PC-3 (cell line): ENCODE results near the gene NAT16. TPM values are rescaled to one million over a fixed set of nuclear protein-coding genes. Genes with fewer than 3 reads are reported as not detected.

Source experiments
- ATAC-seq: fragments of 200-7000 bp; cut with Tn5 transposase; 2 replicates; pipeline ENCODE4 v1.9.1; 2020; ENCODE audit warnings: mild to moderate bottlenecking, moderate library complexity
- BruUV-seq: library from RNA; stranded (reverse); fragments of 400-500 nt; replicated peaks from 2 replicates; lab custom pipeline; 2021; lab: Mats Ljungman, UMichigan
- CTCF ChIA-PET: fragments of 300-600 bp; sonication (Branson Sonifier 250); formaldehyde crosslinking; loops from one replicate; lab custom pipeline; 2022; ENCODE audit warnings: antibody characterized with exemption; lab: Charles Lee
- POLR2A ChIA-PET: fragments of 300-600 bp; sonication (Branson Sonifier 250); formaldehyde crosslinking; loops from one replicate; lab custom pipeline; 2022; ENCODE audit warnings: antibody characterized with exemption; ENCODE audit not compliant: unreplicated experiment; lab: Charles Lee
- DNase-seq: peaks from one replicate; pipeline ENCODE4 v3.0.0-alpha.2; 2015
- H2AFZ ChIP-seq: fragments of 300-600 bp; sonication (generic); 2 replicates; pipeline ENCODE4 v1.6.0; 2016; ENCODE audit warnings: antibody characterized with exemption, low read length
- H3F3A ChIP-seq: fragments of 300-600 bp; sonication (generic); one replicate; pipeline ENCODE4 v1.6.0; 2017; ENCODE audit warnings: antibody characterized with exemption, low read length, control low read depth, mild to moderate bottlenecking; ENCODE audit not compliant: unreplicated experiment
- H3K27ac ChIP-seq: fragments of 300-600 bp; sonication (generic); 2 replicates; pipeline ENCODE4 v1.5.1; 2016; ENCODE audit warnings: mild to moderate bottlenecking, low read length
- H3K27me3 ChIP-seq: fragments of 300-600 bp; sonication (generic); 2 replicates; pipeline ENCODE4 v1.6.1; 2016; ENCODE audit warnings: low read length, mixed read lengths
- H3K36me3 ChIP-seq: fragments of 300-600 bp; sonication (generic); 2 replicates; pipeline ENCODE4 v1.6.1; 2016; ENCODE audit warnings: low read depth, mixed run types, low read length, mixed read lengths
- H3K4me1 ChIP-seq: fragments of 300-600 bp; sonication (generic); 2 replicates; pipeline ENCODE4 v1.5.1; 2016; ENCODE audit warnings: low read length; ENCODE audit not compliant: insufficient read depth
- H3K4me2 ChIP-seq: fragments of 300-600 bp; sonication (generic); 2 replicates; pipeline ENCODE4 v1.6.0; 2016; ENCODE audit warnings: low read length
- H3K4me3 ChIP-seq: fragments of 300-600 bp; sonication (generic); 2 replicates; pipeline ENCODE4 v1.5.1; 2016; ENCODE audit warnings: mild to moderate bottlenecking, low read length, mixed read lengths
- H3K79me2 ChIP-seq: fragments of 300-600 bp; sonication (generic); 2 replicates; pipeline ENCODE4 v1.6.1; 2017; ENCODE audit warnings: low read length, mixed read lengths
- H3K9ac ChIP-seq: fragments of 300-600 bp; sonication (generic); 2 replicates; pipeline ENCODE4 v1.6.0; 2016; ENCODE audit warnings: mild to moderate bottlenecking, low read length
- H3K9me2 ChIP-seq: fragments of 300-600 bp; sonication (generic); replicated peaks from 2 replicates; pipeline ENCODE4 v1.6.1; 2016; ENCODE audit warnings: mixed run types, low read length, mixed read lengths
- H3K9me3 ChIP-seq: fragments of 300-600 bp; sonication (generic); 2 replicates; pipeline ENCODE4 v1.6.1; 2016; ENCODE audit warnings: low read length, mixed read lengths
- H4K20me1 ChIP-seq: fragments of 300-600 bp; sonication (generic); 2 replicates; pipeline ENCODE4 v1.6.1; 2016; ENCODE audit warnings: low read length, mixed read lengths
- EZH2 ChIP-seq: fragments of 300-600 bp; sonication (generic); IDR thresholded peaks from one replicate; pipeline ENCODE4 v1.6.1; 2017; ENCODE audit warnings: antibody characterized with exemption, mild to moderate bottlenecking, low read length; ENCODE audit not compliant: unreplicated experiment
- EZH2phosphoT487 ChIP-seq: fragments of 300-600 bp; sonication (generic); IDR thresholded peaks from 2 replicates; pipeline ENCODE4 v1.6.1; 2018; ENCODE audit warnings: mild to moderate bottlenecking, antibody characterized with exemption, low read length, borderline replicate concordance
- intact Hi-C: fragments of 100-400 bp; cut with micrococcal nuclease; formaldehyde crosslinking; loops from 2 replicates; pipeline ENCODE4 v1.9.0; 2023
- total RNA-seq: library from RNA; depleted of rRNA; stranded (reverse); fragments of >200 nt; gene quantifications from 2 replicates; pipeline ENCODE4 v1.2.3, GENCODE V29; 2014
- TF ChIP-seq, protein P1 (sequence below): fragments of 300-600 bp; sonication (generic); conservative IDR thresholded peaks from 2 replicates; pipeline ENCODE4 v1.5.1; 2017; ENCODE audit warnings: antibody characterized with exemption, low read depth, mild to moderate bottlenecking, low read length

The NAT16 gene
- total RNA-seq, 1 experiment from 2014 or later = 0.26 TPM

DNA sequence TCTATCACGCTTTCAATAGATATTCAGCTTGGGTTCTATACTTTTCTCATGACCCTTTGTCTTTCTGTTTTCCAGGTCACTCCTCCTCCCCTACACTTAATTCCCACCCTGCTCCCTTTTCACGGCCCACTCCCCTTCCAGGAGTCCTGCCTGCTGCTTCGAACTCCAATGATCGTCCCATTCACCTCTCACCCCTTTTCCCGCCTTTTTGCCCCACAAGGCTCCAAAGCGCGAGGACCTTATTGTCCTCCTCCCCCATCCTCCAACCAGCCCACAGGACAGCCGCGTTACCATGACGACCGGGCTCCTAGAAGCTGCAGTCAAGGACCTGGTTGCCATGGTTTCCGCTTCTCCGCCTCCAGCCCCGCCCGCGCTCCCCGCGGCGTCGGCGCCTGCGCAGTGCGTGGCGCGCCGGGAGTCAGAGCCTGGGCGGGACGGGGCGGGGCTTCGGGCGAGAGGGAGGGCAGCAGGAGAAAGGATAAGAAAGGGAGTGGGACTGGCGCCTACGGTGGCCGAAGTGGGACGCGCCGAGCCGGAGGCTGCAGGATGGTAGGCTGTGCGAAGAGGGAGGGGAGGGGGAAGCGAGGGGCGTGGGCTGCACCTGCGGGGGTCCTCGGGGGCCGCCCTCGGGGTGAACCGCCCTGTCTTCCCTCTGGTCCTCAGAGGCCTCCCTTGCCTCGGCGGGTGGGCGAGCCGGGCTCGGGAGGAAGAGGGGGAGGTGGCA is 26.0 kb downstream of the NAT16 start, which contains the start of gene AP1S1:
Gene AP1S1, plus strand, starts transcription at position 508 of the 724 bp plus-strand sequence. Its CDS starts 39 bp downstream, at position 547.
- Histone ChIP-seq H3K9me2 (no peaks in the 10 kb centered on the region), H3K4me2 (peak within 1 kb of the TSS; percentile 98), H3K4me1 (peaks cover 28% of the 10 kb centered on the region), H2AFZ (peak within 1 kb of the TSS; percentile 65; the same call in 1 of the 2 replicates), H4K20me1 (no peaks in the 10 kb centered on the region), H3K27me3 (no peaks in the 10 kb centered on the region), H3K27ac (peak within 1 kb of the TSS; percentile 29; the same call in 1 of the 2 replicates), H3K4me3 (peak within 1 kb of the TSS; percentile 78), H3K9me3 (no peaks in the 10 kb centered on the region), H3K79me2 (peaks cover 21% of the 10 kb centered on the region), H3K36me3 (peaks cover 6% of the 10 kb centered on the region; the same call in 1 of the 2 replicates), H3F3A (no peaks in the 10 kb centered on the region), H3K9ac (peak within 1 kb of the TSS; percentile 93)
- ATAC-seq (peak; percentile 92), DNase-seq (peak; percentile 93)
- TF ChIP-seq, protein P1, sequence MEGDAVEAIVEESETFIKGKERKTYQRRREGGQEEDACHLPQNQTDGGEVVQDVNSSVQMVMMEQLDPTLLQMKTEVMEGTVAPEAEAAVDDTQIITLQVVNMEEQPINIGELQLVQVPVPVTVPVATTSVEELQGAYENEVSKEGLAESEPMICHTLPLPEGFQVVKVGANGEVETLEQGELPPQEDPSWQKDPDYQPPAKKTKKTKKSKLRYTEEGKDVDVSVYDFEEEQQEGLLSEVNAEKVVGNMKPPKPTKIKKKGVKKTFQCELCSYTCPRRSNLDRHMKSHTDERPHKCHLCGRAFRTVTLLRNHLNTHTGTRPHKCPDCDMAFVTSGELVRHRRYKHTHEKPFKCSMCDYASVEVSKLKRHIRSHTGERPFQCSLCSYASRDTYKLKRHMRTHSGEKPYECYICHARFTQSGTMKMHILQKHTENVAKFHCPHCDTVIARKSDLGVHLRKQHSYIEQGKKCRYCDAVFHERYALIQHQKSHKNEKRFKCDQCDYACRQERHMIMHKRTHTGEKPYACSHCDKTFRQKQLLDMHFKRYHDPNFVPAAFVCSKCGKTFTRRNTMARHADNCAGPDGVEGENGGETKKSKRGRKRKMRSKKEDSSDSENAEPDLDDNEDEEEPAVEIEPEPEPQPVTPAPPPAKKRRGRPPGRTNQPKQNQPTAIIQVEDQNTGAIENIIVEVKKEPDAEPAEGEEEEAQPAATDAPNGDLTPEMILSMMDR = no peak
- TF ChIP-seq EZH2phosphoT487 (no peak), EZH2 (no peak)
- ChIA-PET POLR2A (no interaction called here), CTCF (no interaction called here)
- intact Hi-C loops = no loop called here
- no TSS peak for BruUV-seq

DNA sequence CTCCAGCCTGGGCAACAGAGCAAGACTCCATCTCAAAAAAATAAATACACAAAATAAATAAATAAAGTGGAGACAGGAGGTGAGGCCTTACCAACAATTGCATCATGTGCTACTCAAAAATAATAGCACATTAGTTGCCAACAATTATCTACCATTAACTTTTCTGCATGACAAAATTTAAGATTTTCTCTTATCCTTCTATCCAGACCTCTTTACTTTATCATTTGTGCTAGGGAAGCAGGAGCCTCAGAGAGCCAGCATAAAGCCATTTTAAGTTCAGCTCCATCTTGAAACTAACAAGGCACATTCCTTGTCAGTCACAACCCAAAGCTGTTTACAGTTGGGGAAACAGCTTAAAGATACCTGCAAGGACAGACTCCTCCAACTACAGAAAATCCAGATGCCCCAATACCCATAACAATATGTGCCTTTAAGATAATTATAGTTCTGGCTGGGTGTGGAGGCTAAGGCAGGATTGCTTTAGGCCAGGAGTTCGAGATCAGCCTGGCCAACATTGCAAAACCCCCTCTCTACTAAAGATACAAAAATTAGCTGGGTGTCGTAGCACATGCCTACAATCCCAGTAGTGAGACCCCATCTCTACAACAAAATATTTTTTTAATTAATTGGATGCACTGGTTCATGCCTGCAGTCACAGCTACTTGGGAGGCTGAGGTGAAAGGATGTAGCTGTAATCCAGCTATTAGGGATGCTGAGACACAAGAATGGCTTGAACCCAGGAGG is 28.0 kb downstream of the NAT16 start:
- Histone ChIP-seq H3K4me1 (peaks cover 19% of the 10 kb centered on the region), H3K79me2 (peaks cover 21% of the 10 kb centered on the region), H3K9me2 (no peaks in the 10 kb centered on the region), H3K36me3 (peaks cover under 1% of the 10 kb centered on the region; the same call in 1 of the 2 replicates), H3F3A (no peaks in the 10 kb centered on the region), H3K4me3 (no peak overlapping the region), H4K20me1 (no peaks in the 10 kb centered on the region), H2AFZ (no peak overlapping the region), H3K9me3 (no peaks in the 10 kb centered on the region), H3K27ac (no peak overlapping the region), H3K9ac (no peak overlapping the region), H3K27me3 (no peaks in the 10 kb centered on the region), H3K4me2 (no peak overlapping the region)
- TF ChIP-seq EZH2phosphoT487 (no peak), EZH2 (no peak)
- TF ChIP-seq, protein P1 = no peak
- DNase-seq (no peak), ATAC-seq (no peak)
- POLR2A ChIA-PET = no interaction called here
- no TSS peak for BruUV-seq
- CTCF ChIA-PET = interaction anchor here (2.0 kb wide), 1 partner anchor 8 kb away, joined by 8 read pairs; no protein-coding TSS in a partner anchor
- intact Hi-C loops = no loop called here
